Tibial nerve (tissue), 4 donors: ENCODE results near the gene SENP3. TPM values are rescaled to one million over a fixed set of nuclear protein-coding genes. Genes with fewer than 3 reads are reported as not detected.
A peak's percentile ranks its signal among the peaks of the same experiment; 100 is the strongest.

Experiments
- DNase-seq, 2 donors: peaks; one replicate each; pipeline ENCODE4 v3.0.0-alpha.2; 2019; ENCODE audit warnings: low spot score in 2 of 2
- H3K27ac ChIP-seq, 4 donors: fragments of 200-600 bp; sonication (generic) in 3 of 4; one replicate each; pipeline ENCODE4 v1.5.1; 2017 to 2019; ENCODE audit warnings: mild to moderate bottlenecking in 1 of 4
- H3K27me3 ChIP-seq, 2 donors: fragments of 200-600 bp; sonication (generic) in 1 of 2; one replicate each; pipeline versions ENCODE4 v1.5.1 to v1.6.0; 2017 to 2019
- H3K36me3 ChIP-seq, 3 donors: fragments of 200-600 bp; sonication (generic); one replicate each; pipeline ENCODE4 v1.5.1; 2018 to 2019
- H3K4me1 ChIP-seq, 4 donors: fragments of 200-600 bp; sonication (generic) in 3 of 4; one replicate each; pipeline ENCODE4 v1.5.1; 2017 to 2019
- H3K4me3 ChIP-seq, 4 donors: fragments of 200-600 bp; sonication (generic) in 3 of 4; one replicate each; pipeline ENCODE4 v1.5.1; 2017 to 2019; ENCODE audit warnings: mild to moderate bottlenecking in 1 of 4, moderate library complexity in 1 of 4
- H3K9me3 ChIP-seq, 4 donors: fragments of 200-600 bp; sonication (generic) in 3 of 4; one replicate each; pipeline ENCODE4 v1.5.1; 2017 to 2019
- EP300 ChIP-seq, 2 donors: sonication (generic); formaldehyde crosslinking; IDR thresholded peaks; one replicate each; pipeline ENCODE4 v1.6.1; 2017; ENCODE audit warnings: antibody characterized with exemption in 2 of 2, mild to moderate bottlenecking in 1 of 2
- POLR2A ChIP-seq, 2 donors: fragments of 450-650 bp; IDR thresholded peaks; one replicate each; pipeline ENCODE4 v1.6.1; 2017; ENCODE audit warnings: antibody characterized with exemption in 2 of 2, mild to moderate bottlenecking in 2 of 2, moderate library complexity in 2 of 2
- WGBS, 2 donors: methylation state at CpG; one replicate each; pipeline ENCODE4 v1.1.5; 2018; 5-methylcytosine and 5-hydroxymethylcytosine counted together
- total RNA-seq, 4 donors: library from RNA; depleted of rRNA; stranded (reverse); fragments of >200 nt; gene quantifications; one replicate each; pipeline ENCODE4 v1.1.0, GENCODE V29; 2016
- TF ChIP-seq, protein P1 (sequence below), 5 experiments: fragments of 200-600 bp in 3 of 5; fragments of 450-650 bp in 2 of 5; sonication (generic) in 3 of 5; IDR thresholded peaks; one replicate each; pipeline ENCODE4 v1.5.1; 2016 to 2019; ENCODE audit warnings: antibody characterized with exemption in 5 of 5, mild to moderate bottlenecking in 3 of 5, moderate library complexity in 2 of 5

The SENP3 gene
- total RNA-seq, 4 donors from 2014 or later = 54.3 to 75.4 (median 59.0) TPM

- DNase-seq = no peak
- Histone ChIP-seq H3K27me3 (no peaks in the 10 kb centered on the region), H3K4me1 (peaks cover 0 to 74% (median 49%) of the 10 kb centered on the region in 4 donors), H3K9me3 (no peaks in the 10 kb centered on the region), H3K36me3 (peaks cover 2 to 43% (median 10%) of the 10 kb centered on the region in 3 donors), H3K27ac (peak overlapping the region; percentile 75 to 94 (median 92)), H3K4me3 (peak overlapping the region; percentile 71 to 88 (median 80))
- no peak for TF ChIP-seq EP300 (IDR thresholded peaks at IDR 0.05)
- TF ChIP-seq, protein P1, sequence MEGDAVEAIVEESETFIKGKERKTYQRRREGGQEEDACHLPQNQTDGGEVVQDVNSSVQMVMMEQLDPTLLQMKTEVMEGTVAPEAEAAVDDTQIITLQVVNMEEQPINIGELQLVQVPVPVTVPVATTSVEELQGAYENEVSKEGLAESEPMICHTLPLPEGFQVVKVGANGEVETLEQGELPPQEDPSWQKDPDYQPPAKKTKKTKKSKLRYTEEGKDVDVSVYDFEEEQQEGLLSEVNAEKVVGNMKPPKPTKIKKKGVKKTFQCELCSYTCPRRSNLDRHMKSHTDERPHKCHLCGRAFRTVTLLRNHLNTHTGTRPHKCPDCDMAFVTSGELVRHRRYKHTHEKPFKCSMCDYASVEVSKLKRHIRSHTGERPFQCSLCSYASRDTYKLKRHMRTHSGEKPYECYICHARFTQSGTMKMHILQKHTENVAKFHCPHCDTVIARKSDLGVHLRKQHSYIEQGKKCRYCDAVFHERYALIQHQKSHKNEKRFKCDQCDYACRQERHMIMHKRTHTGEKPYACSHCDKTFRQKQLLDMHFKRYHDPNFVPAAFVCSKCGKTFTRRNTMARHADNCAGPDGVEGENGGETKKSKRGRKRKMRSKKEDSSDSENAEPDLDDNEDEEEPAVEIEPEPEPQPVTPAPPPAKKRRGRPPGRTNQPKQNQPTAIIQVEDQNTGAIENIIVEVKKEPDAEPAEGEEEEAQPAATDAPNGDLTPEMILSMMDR (IDR thresholded peaks at IDR 0.05) = no peak
- no peak for TF ChIP-seq POLR2A (IDR thresholded peaks at IDR 0.05)
- WGBS, 2 donors = 1% methylated on average over 16 to 28 of the region's 28 CpGs
Observed at GRCh38 chr17:7562208-7562605, 488 bp downstream of the SENP3 start.

DNA sequence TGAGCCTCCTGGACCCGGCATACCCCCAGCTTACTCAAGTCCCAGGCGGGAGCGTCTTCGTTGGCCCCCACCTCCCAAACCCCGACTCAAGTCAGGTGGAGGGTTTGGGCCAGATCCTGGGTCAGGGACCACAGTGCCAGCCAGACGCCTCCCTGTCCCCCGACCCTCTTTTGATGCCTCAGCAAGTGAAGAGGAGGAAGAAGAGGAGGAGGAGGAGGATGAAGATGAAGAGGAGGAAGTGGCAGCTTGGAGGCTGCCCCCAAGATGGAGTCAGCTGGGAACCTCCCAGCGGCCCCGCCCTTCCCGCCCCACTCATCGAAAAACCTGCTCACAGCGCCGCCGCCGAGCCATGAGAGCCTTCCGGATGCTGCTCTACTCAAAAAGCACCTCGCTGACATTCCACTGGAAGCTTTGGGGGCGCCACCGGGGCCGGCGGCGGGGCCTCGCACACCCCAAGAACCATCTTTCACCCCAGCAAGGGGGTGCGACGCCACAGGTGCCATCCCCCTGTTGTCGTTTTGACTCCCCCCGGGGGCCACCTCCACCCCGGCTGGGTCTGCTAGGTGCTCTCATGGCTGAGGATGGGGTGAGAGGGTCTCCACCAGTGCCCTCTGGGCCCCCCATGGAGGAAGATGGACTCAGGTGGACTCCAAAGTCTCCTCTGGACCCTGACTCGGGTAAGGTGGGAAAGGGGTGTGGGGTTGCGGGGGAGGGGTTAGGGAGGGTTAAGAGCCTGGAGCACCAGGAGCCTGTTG is 1.6 kb downstream of the SENP3 start:
- TF ChIP-seq EP300 (IDR thresholded peaks at IDR 0.05) (no peak), POLR2A (IDR thresholded peaks at IDR 0.05) (no peak)
- TF ChIP-seq, protein P1 (IDR thresholded peaks at IDR 0.05) = no peak
- WGBS, 2 donors = 83% methylated on average over 30 of the region's 30 CpGs
- peak overlapping the region in 1 of 4 donors; percentile 88 for H3K4me3 ChIP-seq
- H3K36me3 ChIP-seq = peaks cover 5 to 51% (median 10%) of the 10 kb centered on the region in 3 donors
- peaks cover 0 to 63% (median 39%) of the 10 kb centered on the region in 4 donors for H3K4me1 ChIP-seq
- H3K27me3 ChIP-seq = no peaks in the 10 kb centered on the region
- H3K27ac ChIP-seq = no peak overlapping the region
- DNase-seq = no peak
- no peaks in the 10 kb centered on the region for H3K9me3 ChIP-seq

DNA sequence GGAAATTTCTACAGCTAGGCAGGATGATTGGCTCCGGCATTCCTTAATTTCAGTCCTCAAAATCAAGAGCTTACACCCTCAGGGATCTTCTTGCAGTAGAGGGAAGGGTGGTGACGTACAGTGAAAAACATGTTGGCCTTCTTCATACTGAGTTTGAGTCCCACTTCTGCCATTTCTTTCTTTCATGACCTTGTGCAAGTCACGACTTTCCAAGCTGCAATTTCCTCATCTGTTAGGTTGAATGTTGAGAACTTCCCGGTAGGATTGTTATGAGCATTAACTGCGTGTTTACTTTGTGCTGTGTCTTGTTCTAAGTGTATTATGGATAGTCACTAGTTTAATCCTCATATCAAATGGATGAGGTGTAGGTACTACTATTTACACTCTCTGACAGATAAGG is 7.9 kb downstream of the SENP3 start:
- Histone ChIP-seq H3K9me3 (no peaks in the 10 kb centered on the region), H3K4me3 (no peak overlapping the region), H3K27ac (no peak overlapping the region), H3K27me3 (no peaks in the 10 kb centered on the region), H3K36me3 (peaks cover 5 to 72% (median 17%) of the 10 kb centered on the region in 3 donors), H3K4me1 (peaks cover 0 to 29% (median 9%) of the 10 kb centered on the region in 4 donors)
- WGBS, 2 donors = 82 to 85% methylated on average over 5 of the region's 5 CpGs
- TF ChIP-seq, protein P1 (IDR thresholded peaks at IDR 0.05) = no peak
- no peak for TF ChIP-seq POLR2A (IDR thresholded peaks at IDR 0.05)
- no peak for TF ChIP-seq EP300 (IDR thresholded peaks at IDR 0.05)
- DNase-seq = no peak

DNA sequence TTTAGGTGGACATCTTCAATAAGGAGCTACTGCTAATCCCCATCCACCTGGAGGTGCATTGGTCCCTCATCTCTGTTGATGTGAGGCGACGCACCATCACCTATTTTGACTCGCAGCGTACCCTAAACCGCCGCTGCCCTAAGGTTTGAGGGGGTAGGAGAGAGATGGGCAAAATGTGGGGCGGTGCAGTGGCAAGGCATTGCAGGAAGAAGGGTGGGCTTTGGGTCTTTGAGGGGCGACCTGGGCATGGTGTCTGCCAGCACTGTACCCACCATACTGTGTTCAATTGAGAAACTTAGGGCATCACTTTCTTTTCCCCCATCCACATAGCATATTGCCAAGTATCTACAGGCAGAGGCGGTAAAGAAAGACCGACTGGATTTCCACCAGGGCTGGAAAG is 8.6 kb downstream of the SENP3 start:
- Histone ChIP-seq H3K27ac (no peak overlapping the region), H3K4me1 (peaks cover 0 to 29% (median 17%) of the 10 kb centered on the region in 4 donors), H3K27me3 (no peaks in the 10 kb centered on the region), H3K4me3 (no peak overlapping the region), H3K9me3 (no peaks in the 10 kb centered on the region), H3K36me3 (peaks cover 5 to 72% (median 9%) of the 10 kb centered on the region in 3 donors)
- no peak for DNase-seq
- WGBS, 2 donors = 94 to 96% methylated on average over 10 of the region's 10 CpGs
- TF ChIP-seq, protein P1 (IDR thresholded peaks at IDR 0.05) = no peak
- TF ChIP-seq POLR2A (IDR thresholded peaks at IDR 0.05) (no peak), EP300 (IDR thresholded peaks at IDR 0.05) (no peak)

- WGBS, 2 donors = 1% methylated on average over 10 to 11 of the region's 11 CpGs
- Histone ChIP-seq H3K4me3 (peak overlapping the region; percentile 5 to 96 (median 52)), H3K36me3 (peaks cover 2 to 72% (median 25%) of the 10 kb centered on the region in 3 donors), H3K9me3 (no peaks in the 10 kb centered on the region), H3K4me1 (peaks cover 0 to 47% (median 27%) of the 10 kb centered on the region in 4 donors), H3K27ac (peak overlapping the region; percentile 68 to 100 (median 98)), H3K27me3 (no peaks in the 10 kb centered on the region)
- no peak for DNase-seq
- TF ChIP-seq EP300 (IDR thresholded peaks at IDR 0.05) (peak in 1 of 2 donors; percentile 98), POLR2A (IDR thresholded peaks at IDR 0.05) (no peak)
- TF ChIP-seq, protein P1 (IDR thresholded peaks at IDR 0.05) = no peak
Observed at GRCh38 chr17:7572338-7572587, 10.5 kb downstream of the SENP3 start.
